Retinal pigment epithelial cell (primary cell): Measurements from ENCODE around the gene CCNY.
"Not testable (repeated sequence)": the region's sequence is repeated elsewhere in the genome, so short reads cannot be mapped to it uniquely, and the experiment has no call there.

ENCODE experiments used
- DNase-seq: peaks from one replicate; pipeline ENCODE4 v3.0.0-alpha.2; 2010; ENCODE audit warnings: low read depth
- H3K4me3 ChIP-seq: 2 replicates; pipeline ENCODE4 v1.5.1; 2011; ENCODE audit warnings: mild to moderate bottlenecking, low read length, control low read depth, moderate library complexity
- CTCF ChIP-seq: conservative IDR thresholded peaks from 2 replicates; pipeline ENCODE4 v1.5.1; 2011; ENCODE audit warnings: low read depth, low read length, control low read depth, inconsistent platforms

Gene CCNY

GRCh38 chr10:35526746-35527145, 190.4 kb downstream of the CCNY start:
- no peak for DNase-seq
- no peak for TF ChIP-seq CTCF
- H3K4me3 ChIP-seq, result no peak overlapping the region

DNA sequence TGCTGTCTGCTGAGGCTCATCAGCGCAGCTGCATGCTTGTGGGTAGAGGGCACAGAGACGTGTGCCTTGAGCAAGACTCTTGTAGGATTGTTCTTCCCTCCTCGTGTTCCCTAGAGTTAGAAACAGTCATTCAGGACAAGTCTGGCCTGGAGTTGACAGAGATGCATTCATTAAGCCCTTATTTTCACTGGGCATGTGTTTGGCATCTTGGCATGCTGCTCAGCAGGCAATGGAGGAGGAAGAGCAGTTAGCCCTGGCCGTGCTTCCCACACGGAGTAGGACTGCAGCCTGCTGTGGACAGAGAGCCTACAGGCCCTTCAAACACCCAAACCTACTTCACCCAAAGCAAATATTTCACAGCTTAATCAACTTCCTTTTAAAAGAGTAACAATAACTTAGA, 195.8 kb downstream of the CCNY start:
- TF ChIP-seq CTCF, result no peak

GRCh38 chr10:35533565-35533964, 197.3 kb downstream of the CCNY start:
- no peak for TF ChIP-seq CTCF
- DNase-seq, result no peak
- H3K4me3 ChIP-seq, result no peak overlapping the region

More for the DNA sequence above, 195.8 kb downstream of the CCNY start:
- H3K4me3 ChIP-seq, result no peak overlapping the region
- DNase-seq, result no peak

GRCh38 chr10:35535136-35535535, 198.8 kb downstream of the CCNY start:
- TF ChIP-seq CTCF, result no peak
- H3K4me3 ChIP-seq, result no peak overlapping the region
- no peak for DNase-seq

DNA sequence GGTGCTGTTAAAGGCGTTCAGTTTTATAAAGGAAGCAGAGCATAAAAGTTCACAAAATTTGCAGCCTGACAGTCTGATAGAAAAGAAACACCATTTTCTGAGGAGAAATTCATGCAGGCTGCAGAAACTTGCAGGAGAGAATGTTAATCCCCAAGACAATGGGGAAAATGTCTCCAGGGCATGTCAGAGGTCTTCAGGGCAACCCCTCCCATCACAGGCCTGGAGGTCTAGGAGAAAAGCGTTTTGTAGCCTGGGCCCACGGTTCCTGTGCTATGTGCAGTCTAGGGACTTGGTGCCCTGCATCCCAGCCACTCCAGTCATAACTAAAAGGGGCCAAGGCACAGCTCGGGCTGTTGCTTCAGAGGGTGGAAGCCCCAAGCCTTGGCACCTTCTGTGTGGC, 200.5 kb downstream of the CCNY start:
- no peak for DNase-seq
- TF ChIP-seq CTCF, result no peak

GRCh38 chr10:35537925-35538324, 201.6 kb downstream of the CCNY start:
- not testable (repeated sequence) for DNase-seq, H3K4me3 ChIP-seq

More for the DNA sequence above, 200.5 kb downstream of the CCNY start:
- no peak overlapping the region for H3K4me3 ChIP-seq

DNA sequence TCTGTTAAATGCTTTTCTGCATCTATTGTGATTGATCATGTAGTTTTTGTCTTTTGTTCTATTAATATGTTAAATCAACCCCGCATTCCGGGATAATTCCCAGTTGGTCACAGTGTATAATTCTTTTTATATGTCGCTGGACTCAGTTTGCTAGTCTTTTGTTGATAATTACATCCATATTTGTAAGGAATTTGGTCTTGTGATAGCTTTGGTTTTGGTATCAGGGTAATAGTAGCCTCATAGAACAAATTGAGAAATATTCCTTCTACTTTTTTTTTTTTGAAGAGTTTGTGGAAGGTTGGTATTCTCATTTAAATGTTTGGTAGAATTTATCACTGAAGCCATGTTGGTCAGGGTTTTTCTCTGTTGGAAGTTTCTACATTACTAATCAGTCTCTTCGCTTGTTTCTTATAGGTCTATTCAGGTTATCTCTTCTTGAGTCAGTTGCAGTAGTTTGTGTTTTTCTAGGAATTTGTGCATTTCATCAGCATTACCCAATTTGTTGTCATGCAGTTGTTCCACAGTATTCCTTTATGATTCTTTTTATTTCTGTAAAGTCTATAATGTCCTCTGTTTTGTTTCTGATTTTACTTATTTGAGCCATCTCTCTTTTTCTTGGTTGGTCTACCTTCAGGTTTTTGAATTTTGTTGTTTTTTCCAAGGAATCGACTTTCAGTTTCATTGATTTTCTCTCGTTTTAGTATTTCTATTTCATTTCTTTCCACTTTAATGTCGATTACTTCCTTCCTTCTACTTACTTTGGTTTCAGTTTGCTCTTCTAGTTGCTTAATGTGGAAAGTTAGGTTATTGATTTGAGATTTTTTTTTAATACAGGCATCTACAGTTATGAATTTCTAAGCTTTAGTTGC, 204.2 kb downstream of the CCNY start:
- no peak for DNase-seq
- TF ChIP-seq CTCF, result no peak
- H3K4me3 ChIP-seq, result no peak overlapping the region

DNA sequence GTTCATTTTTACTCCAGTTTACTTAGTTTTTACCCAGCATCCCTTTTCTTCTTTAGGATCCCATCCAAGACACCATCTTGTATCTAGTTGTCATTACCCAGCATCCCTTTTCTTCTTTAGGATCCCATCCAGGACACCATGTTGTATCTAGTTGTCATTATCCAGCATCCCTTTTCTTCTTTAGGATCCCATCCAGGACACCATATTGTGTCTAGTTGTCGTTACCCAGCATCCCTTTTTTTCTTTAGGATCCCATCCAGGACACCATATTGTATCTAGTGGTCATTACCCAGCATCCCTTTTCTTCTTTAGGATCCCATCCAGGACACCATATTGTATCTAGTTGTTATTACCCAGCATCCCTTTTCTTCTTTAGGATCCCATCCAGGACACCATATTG, 205.4 kb downstream of the CCNY start:
- no peak overlapping the region for H3K4me3 ChIP-seq
- TF ChIP-seq CTCF, result no peak

More for the DNA sequence above, 205.4 kb downstream of the CCNY start:
- DNase-seq, result no peak
